HG02870 (cell line): ENCODE results near the gene PLXNB3.

ENCODE experiments used
- ATAC-seq: cut with Tn5 transposase; IDR thresholded peaks from one replicate; pipeline ENCODE4 v1.9.1; 2021; ENCODE audit warnings: mild to moderate bottlenecking, moderate library complexity; ENCODE audit not compliant: unreplicated experiment

The PLXNB3 gene

DNA sequence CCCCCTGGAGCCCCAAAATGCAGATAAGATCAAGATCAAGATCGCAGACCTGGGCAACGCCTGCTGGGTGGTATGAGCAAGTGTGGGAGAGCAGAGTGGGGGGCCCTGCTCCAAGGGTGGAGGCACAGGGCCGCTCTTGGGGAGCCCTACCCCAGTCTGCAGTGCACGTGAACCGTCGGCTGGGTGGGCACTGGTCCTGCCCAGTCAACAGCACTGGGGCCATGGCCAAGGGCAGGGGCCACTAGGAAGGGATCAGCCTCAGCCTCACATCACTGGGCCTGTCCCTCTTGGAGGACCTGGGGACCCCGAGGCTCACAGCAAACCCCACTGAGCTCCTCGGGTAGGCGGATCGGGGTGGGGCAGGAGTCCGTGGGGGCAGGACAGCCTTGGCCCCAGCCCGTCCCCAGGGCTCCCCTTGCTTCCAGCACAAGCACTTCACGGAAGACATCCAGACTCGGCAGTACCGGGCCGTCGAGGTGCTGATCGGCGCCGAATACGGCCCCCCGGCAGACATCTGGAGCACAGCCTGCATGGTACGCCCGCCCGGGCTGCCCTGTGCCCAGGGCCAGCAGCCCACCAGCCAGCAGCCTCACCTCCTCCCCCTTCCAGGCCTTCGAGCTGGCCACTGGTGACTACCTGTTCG is 20.4 kb downstream of the PLXNB3 start:
- no peak for ATAC-seq

DNA sequence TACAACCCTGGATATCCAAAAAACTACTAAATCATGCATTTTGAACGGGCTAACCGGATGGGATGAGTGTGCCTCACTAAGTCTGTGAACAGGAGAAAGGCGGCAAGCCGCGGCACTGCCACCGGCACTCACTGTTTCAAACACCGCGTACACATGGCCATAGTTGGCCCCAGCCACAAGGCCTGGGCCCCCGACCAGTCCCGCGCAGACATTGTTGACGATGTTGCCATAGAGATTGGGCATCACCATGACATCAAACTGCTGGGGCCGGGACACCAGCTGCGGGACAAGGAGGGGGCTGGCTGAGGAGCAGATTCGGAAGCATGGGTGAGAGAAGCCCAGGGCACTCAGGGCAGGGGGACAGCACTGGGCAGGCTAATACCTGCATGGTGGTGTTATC is 22.6 kb downstream of the PLXNB3 start:
- ATAC-seq: no peak

DNA sequence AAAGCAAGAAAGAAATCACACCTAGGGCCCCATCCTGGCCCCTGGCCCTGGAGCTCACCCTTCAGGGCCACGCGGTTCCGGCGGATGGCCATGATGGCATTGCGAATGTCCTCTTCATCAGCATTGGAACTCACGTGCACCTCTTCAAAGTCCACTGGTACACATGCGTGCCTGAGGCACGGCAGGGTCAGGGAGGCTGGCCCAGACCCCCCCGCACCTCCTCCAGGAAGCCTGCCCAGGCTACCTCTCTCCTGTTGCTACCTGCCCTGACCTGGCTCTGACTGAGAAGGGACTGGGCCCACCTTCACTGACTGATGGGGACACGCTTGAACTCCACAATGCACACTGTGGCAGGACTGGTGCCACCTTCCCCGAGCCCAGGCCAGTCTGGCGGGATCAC is 25.6 kb downstream of the PLXNB3 start:
- no peak for ATAC-seq

DNA sequence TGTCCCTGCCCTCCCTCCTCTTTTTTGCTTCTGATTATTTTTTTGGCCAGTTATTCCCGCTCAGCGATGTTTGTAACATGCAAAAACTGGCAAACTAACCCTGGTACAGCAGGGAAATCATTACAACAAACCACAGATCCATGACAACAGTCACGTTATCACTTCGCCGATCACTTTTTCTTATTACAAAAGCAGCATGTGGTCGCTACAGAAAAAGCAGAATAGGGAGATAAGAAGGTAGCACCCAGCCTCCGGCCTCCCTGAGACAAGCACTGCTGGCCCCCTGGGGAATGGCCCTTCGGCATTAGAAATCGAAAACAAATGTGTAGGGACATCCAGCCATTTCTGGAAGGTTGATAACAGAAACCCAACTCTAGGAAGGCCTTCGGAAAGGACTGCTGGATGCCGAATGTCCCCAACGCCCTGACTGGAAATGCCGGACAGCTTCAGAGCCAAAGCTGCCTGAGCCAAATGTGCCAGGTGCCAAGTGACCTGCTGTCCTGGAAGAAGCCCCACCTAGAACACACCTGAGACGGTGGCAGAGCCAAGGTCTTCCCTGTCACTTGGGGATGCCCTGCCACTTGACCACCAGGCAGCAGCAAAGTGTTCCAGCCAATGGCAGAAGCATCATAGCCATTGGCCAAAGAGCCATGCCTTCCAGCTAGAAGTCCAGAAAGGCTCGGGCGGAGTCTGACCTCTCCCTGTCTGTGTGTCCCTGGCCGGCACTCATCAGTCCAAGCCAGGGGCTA is 27.2 kb downstream of the PLXNB3 start:
- no peak for ATAC-seq

DNA sequence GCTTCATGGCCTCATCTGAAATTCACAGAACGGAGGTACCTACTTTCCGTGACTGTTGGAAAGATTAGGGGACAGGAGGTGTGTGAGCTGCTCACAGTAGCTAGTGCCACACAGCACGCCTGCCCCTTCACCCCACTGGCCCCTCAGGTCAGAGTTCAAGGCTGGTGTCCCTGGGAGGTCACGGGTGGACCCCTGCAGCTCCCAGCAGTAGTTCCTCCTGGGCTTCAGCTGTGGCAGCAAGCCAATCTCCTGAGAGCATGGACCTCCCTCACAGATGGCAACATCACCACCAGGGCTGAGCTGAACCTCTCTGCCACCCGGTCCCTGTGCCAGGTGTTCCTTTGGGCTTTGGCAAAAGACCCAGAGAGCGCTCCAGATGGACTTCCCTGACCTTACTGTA is 28.3 kb downstream of the PLXNB3 start:
- ATAC-seq: no peak

DNA sequence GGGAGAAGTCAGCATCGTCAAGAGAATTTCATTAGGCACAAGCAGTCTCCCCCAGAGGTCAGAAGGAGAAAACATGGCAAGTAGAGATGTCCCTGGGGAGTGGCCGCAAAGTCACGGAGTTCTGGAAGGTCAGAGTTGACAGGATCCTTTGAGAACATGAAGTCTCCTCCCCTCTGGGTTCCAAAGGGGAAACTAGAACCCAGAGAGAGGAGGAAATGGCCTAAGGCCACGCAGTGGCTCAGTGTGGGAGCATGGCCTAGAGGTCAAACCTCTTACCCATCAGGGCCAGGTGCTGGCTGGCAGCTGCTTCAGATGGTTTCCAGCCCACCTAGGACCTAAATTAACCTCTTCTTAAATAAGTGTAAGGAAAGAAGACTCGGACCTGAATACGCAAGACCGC is 29.2 kb downstream of the PLXNB3 start:
- ATAC-seq: no peak

DNA sequence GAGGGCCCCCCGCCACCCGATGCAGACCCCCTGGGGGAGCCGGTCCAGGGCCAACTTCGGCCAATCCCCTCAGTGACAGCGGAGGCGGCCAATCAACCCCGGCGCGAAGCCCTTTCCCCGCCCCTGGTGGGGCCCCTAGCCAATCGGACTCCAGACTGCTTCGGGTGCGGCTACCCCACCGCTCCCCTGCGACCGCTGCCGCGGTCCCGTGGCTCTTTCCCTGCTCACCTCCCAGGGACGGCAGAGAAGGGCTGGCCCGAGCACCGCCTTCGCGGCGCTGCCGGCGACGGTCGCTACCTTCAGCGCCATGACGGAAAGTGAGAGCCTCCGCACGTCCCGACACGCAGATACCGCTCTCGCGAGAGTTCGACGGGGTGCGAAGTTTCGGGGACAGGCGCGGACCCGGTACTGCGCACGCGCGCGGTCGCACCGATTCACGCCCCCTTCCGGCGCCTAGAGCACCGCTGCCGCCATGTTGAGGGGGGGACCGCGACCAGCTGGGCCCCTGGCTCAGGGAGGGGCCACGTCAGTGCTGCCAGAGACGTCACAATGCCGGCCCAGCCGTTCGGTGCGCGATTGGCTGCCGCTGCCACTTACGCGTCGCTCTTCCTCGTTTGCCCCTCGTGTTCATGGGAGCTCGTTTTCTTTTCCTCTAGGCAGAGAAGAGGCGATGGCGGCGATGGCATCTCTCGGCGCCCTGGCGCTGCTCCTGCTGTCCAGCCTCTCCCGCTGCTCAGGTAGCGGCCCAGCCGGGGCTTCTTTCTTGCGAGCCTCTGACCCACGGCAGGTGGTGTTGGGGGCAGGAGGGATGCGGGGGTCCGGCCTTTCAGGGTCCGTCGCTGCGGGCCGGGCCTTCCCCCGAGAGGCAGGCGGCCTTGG is 30.2 kb downstream of the PLXNB3 start, which contains the start of the genes IDH3G and SSR4:
Gene IDH3G (minus strand): TSS at position 358 of the 879 bp plus-strand sequence. CDS start 49 bp downstream, at position 309.
Gene SSR4 (plus strand): TSS at position 651 of the 879 bp plus-strand sequence. CDS start 20 bp downstream, at position 671.
- ATAC-seq: peak; percentile 89

DNA sequence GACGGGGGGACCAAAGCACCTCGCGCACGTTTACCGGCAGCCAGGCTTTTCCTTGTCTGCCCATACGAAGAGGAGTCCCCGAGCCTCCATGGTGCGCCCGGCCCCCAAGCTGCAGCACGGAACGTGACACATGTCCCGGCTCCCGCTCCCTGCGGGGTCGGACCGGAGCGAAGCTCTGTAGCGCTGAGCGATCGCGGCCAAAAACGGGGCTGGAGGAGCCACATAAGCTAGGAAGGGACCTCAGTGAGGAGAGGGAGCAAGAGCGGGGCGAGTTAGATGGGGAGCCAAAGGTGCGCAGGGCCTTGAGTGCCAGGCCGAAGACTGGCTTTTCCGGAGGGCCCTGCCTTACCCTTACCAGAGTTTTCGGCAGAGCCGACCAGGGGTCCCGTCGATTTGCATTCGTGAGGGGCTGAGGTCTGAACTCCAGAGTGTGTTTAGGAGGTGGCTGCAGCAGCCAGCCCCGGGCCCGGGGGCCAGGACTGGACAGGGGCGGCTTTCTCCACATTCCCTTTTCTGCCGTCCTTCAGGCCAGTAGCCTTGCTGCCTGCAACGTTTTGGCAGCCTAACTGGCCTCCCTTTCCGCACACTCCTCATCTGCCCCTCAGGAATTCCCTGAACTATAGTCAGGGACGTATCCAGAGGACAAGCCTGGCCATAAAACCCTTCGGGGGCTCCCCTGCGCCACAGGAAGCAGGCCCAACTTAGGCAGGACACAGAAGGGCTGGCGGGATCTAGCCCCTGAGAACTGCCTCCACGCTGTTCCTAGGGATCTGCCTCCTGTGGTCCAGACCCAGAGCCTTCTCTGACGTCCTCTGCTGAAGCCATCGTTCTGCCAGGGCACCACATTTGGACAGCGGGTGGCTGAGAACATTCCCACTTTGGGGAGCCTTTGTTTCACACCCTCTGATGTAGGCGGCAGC is 31.1 kb downstream of the PLXNB3 start:
- peak; percentile 3 for ATAC-seq

DNA sequence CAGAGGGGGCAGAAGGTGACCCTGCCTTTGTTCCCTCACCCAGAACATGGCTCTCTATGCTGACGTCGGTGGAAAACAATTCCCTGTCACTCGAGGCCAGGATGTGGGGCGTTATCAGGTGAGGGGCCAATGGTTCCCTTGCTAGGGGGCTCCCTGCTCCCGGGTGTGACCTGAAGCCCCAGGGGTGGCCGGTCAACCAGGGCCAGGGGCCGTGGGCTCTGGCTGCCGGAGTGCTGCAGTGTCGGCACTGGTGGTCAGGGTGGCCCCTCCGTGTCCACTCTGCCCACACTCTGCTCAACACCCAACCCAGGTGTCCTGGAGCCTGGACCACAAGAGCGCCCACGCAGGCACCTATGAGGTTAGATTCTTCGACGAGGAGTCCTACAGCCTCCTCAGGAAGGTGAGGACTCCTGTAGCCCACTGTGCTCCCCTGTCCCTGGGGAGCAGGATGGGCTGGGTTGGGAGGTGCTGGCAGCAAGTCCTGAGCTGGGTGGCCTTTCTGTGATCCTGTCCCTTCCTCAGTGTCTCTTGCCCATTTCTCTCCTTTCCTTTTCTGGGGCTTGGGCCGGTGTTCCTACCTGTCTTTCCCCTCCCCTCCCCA is 33.5 kb downstream of the PLXNB3 start:
- ATAC-seq: no peak

DNA sequence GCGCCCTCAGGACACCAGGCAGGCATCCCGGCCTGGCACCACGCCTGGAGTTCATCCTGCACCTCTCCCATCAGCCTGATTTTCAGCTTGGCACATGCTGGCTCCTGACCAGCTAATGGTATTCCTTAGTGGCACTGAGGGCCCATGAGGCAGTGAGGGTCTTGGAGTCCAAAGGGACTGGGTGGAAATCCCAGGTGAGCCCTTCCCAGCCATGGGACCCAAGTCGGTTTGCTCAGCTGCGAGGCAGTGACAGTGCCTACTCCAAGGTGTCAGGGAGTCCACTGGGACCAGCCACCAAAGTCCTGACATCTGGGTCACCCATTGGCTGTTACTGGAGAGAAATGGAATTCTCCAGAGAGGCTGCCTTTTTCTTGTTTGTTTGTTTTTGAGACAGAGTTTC is 35.3 kb downstream of the PLXNB3 start:
- ATAC-seq: no peak

DNA sequence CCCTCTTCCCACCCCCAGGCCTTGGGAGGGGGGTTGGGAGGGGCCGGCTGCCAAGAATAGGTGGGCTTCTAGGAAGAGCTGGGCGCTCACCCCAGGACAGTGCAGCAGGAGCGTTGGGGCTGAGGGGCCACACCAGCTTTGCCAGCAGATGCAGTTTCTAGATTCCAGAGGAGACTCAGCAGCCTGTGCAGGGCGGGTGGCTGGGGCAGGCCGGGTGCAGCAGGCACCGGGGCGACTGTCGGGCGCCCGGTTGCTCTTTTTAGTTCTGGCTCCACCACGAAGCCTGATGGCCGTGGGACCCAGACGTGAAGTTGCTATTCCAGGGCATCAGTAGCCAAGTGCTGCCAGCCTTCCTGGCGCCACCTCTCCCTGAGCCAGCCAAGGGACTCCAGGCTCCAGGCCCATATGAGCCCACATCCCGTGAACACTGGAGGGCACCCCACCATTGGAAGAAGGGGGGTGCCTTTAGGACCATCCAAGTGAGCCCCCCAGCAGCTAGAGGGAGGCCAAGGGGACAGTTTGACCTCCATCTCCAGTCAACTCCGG is 36.2 kb downstream of the PLXNB3 start:
- no peak for ATAC-seq

DNA sequence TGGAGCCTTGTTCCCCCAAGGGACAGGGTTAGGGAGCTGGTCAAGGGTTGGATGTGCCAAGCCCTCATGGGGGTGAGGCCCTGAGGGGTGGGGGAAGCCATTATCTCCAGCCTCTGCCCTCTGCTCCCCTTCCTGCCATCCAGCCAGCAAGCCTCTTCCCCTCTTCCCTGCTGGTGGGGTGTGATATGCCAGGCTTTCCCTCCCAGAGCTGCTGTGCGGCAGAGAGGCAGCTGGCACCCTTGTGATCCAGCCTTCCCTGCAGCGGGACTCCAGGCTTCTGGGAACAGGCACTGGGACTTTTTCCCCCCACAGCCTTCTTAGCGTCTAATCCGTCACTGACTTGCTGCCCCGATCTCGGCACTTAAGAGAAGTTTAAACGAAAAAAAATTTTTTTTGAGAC is 36.7 kb downstream of the PLXNB3 start:
- no peak for ATAC-seq

DNA sequence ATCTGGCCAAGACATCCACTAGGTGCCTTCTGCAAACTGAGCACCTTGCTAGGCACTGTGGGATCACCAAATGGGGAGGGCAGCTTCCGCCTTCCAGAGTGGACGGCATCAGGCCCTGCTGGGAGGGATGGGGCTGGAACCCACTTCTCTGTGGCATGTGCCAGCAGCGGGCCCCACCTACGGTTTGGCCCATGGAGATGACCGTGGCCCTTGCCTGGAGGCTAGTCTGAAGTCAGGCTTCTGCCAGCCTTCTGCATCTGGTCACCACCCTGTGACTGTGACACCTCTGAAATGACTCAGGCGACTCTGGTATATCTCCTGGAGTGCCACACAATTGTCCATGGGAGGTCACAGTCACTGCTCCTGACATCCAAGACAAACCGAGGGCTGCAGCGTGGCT is 37.6 kb downstream of the PLXNB3 start:
- no peak for ATAC-seq

DNA sequence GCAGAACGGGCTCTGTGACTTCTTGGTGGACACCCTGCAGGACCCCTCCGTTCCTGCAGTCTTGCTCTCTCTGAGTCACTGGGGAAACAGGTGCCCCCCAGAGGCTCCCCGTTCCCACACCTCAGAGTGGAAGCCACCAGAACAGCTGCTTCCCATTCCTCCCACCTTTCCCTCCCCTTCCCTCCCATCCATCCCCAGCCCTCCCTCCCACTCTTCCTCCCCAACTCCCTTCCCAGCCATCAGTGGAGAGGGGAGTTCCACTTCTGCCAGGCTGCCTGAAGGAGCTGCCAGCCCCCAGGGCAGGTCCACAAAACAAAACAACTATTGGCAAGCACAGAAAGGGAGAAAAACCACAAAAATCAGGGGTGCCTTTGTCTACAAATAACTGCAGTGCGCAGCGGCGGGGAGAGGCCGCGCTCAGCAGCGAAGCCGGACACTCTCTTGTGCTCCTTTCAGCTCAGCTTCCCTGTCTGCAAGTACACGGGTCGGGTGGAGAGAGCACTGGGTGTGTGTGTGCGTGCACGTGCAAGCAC is 38.5 kb downstream of the PLXNB3 start:
- no peak for ATAC-seq

DNA sequence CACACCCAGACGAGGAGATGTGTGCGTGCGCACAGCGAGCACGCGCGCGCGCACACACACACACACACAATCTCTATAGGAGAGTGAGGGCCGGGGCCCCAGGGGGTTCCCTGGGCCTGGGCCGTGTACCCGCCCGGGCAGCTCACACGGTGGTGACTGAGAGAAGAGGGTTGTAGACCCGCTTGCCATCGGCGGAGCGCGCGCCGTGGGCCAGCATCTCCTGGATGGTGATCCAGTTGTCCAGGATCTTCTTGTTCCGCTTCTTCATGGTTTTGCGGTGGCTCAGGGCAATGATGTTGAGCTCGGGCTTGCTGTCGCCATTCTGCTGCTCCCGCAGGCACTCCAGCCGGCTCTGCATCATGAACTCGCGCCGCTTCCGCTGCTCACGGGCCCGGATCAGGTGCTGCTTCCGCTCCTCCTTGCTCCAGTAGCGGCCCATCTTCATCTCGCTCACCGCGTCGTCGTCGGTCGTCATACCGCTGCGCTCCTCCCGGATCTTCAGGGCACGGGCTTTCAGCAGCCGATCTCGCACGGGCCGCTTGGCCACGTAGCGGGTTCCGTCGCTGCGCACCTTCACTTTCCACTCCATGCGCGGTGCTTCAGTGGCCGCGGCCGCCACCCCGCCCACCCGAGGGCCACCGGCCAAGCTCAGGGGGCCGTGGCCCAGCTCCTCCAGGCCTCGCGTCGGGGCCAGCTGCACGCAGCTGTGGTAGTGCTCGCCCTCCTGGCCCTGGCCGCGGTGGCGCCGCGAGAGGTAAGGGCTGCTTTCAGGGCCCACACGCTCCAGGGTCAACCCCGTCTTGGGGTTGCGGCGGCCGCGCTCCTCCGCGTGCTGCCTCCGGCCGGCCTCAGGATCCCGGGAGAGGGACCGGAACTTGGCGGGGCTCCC is 39.4 kb downstream of the PLXNB3 start:
- no peak for ATAC-seq

DNA sequence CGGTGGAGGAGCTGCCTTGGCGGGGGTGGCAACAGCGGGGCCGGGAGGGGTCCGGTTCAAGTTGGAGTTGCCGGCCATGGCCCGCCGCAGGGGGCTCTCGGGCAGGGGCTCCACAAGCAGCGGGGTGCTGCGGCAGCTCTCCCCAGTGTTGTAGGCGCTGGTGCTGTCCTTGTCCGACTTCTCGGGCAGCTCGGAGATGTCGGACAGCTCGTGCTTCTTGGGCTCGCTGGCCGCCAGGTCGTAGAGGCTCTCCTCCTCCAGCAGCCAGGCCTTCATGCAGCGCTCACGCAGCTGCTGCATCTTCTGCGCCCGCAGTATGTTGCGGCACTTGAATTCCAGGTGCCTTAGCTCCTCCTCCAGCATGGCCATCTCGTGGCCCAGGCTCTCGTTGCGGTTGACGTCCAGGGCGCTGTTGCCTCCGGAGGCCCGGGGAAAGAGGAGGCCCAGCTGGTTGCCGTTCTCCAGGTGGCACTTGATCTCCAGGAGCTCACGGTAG is 40.1 kb downstream of the PLXNB3 start:
- ATAC-seq: no peak

DNA sequence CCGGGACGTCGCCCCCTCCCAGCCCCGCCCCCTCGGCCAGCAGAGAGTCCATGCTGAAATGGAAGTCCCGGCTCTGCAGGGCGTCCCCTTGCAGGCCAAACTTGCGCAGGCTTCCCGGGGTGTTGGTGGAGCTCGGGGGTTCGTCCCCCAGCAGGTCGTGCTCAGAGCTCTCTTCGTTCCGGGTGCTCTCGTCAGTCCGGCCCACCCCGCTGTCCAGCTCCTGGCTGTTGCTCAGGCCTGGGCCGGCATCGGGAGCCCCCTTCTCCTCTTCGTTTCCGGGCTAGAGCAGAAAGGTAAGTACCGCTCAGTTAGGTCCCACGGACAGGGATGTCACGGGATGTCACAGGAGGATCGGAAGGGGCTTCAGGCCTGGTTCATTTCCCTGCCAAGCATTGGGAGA is 40.6 kb downstream of the PLXNB3 start:
- ATAC-seq: no peak

DNA sequence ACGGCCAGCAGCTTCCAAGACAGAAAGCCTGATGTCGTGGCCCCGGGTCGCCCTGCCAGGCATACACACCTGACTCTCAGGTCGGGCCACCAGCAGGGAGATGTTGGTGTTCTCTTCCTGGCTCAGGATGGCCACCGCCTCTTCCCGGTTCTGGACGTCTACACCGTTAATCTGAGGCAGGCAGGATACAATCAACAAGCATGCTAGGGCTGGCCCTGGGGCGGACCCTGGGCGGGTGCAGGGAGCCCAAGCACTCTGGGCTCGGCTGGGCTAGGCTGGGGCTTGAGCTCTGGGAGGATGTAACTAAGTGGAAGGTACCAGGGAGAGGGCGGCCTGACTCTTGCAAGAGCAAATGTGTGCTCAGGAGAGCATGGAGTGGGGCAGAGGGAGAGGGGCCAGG is 41.4 kb downstream of the PLXNB3 start:
- ATAC-seq: no peak
